Upper lobe of left lung (tissue), 4 donors: ENCODE results near the gene ABCC12.

Experiments used
- EP300 ChIP-seq, 4 donors: sonication (generic); formaldehyde crosslinking; IDR thresholded peaks; one replicate each; pipeline ENCODE4 v1.5.1; 2017; ENCODE audit warnings: antibody characterized with exemption in 4 of 4, control low read depth in 2 of 4
- POLR2A ChIP-seq, 4 donors: fragments of 450-650 bp; IDR thresholded peaks; one replicate each; pipeline ENCODE4 v1.5.1; 2016 to 2017; ENCODE audit warnings: antibody characterized with exemption in 4 of 4, mild to moderate bottlenecking in 2 of 4
- TF ChIP-seq, protein P1 (sequence below), 6 experiments: fragments of 450-650 bp in 4 of 6; fragments of 200-600 bp in 2 of 6; sonication (generic) in 2 of 6; IDR thresholded peaks; one replicate each; pipeline ENCODE4 v1.5.1; 2016 to 2019; ENCODE audit warnings: antibody characterized with exemption in 6 of 6

- TF ChIP-seq POLR2A (IDR thresholded peaks at IDR 0.05): no peak
- TF ChIP-seq, protein P1, sequence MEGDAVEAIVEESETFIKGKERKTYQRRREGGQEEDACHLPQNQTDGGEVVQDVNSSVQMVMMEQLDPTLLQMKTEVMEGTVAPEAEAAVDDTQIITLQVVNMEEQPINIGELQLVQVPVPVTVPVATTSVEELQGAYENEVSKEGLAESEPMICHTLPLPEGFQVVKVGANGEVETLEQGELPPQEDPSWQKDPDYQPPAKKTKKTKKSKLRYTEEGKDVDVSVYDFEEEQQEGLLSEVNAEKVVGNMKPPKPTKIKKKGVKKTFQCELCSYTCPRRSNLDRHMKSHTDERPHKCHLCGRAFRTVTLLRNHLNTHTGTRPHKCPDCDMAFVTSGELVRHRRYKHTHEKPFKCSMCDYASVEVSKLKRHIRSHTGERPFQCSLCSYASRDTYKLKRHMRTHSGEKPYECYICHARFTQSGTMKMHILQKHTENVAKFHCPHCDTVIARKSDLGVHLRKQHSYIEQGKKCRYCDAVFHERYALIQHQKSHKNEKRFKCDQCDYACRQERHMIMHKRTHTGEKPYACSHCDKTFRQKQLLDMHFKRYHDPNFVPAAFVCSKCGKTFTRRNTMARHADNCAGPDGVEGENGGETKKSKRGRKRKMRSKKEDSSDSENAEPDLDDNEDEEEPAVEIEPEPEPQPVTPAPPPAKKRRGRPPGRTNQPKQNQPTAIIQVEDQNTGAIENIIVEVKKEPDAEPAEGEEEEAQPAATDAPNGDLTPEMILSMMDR (IDR thresholded peaks at IDR 0.05): peak; percentile 53 to 80 (median 57)
- no peak for TF ChIP-seq EP300 (IDR thresholded peaks at IDR 0.05)
Measured at GRCh38 chr16:48117217-48118105, 38.3 kb downstream of the ABCC12 start.
